ENCODE results near the gene ZNHIT2. TPM values are rescaled to one million over a fixed set of nuclear protein-coding genes. Genes with fewer than 3 reads are reported as not detected.

The ZNHIT2 gene
- total and polyA plus RNA-seq, 10 of the 15 experiments (the other 5 are each of a cell fraction or from before 2014, with no cell fraction given): 0.24 to 20.4 (median 15.5) TPM; not detected in 1

DNA sequence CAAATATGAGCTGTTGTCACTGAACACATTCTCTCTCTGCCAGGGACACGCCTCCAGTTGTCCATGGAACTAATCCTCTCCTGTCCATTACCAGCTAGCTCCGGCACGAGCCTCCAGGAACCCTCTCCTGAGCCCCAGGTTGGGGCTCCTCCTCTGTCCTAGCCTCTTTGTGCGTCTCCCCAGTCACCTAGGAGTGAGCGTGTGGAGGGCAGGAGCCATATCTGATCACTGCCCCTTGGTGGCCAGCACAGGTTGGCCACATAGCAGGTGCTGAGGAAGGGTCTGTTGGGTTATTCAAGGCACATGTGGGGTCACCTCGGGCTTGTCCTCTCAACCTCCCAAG lies 14.4 kb upstream of the ZNHIT2 start:
- Histone ChIP-seq H3K27ac (ENCODE audit: control insufficient read depth, insufficient read depth) (peak overlapping the region; percentile 99), H3K4me2 (ENCODE audit: control insufficient read depth, insufficient read depth) (peak overlapping the region; percentile 98)
- in situ Hi-C loops (cut with MboI): no loop called here

More for the DNA sequence above, 14.4 kb upstream of the ZNHIT2 start:
- ATAC-seq: no peak
- Histone ChIP-seq H3K79me2 (ENCODE audit: control insufficient read depth, insufficient read depth, low read length) (peaks cover 44% of the 10 kb centered on the region), H3K9me3 (replicated peaks; ENCODE audit: control insufficient read depth, insufficient read depth, low read length) (no peaks in the 10 kb centered on the region), H4K20me1 (ENCODE audit: control insufficient read depth, insufficient read depth) (0 out of 2 replicates have a peak, but pooled peaks cover 4% of the 10 kb centered on the region), H3K9ac (ENCODE audit: control insufficient read depth, insufficient read depth, low read length) (peak overlapping the region; percentile 96), H3K36me3 (ENCODE audit: control insufficient read depth in 2 of 2, insufficient read depth in 2 of 2, low read length in 1 of 2) (peaks cover 18 to 33% of the 10 kb centered on the region in 2 experiments), H2AFZ (ENCODE audit: control insufficient read depth, low read depth, low read length) (no peak overlapping the region), H3K27me3 (replicated peaks in 1 of 2; ENCODE audit: control insufficient read depth in 2 of 2, insufficient read depth in 2 of 2, low read length in 1 of 2) (no peaks in the 10 kb centered on the region), H3K4me3 (peak overlapping the region; percentile 99), H3K4me1 (ENCODE audit: control insufficient read depth, insufficient read depth, low read length) (peaks cover 21% of the 10 kb centered on the region)
- CTCF ChIA-PET: interaction anchor here (0.6 to 6.7 kb wide), 7 partner anchors 11 to 216 kb away, joined by 3 to 40 read pairs (median 5); partner anchors contain the start of genes CAPN1, FAU, MRPL49 and ZNHIT2
- TF ChIP-seq TARDBP (IDR thresholded peaks at IDR 0.05; ENCODE audit: borderline replicate concordance) (no peak), RBBP5 (conservative IDR thresholded peaks at IDR 0.05) (no peak), POLR2AphosphoS5 (IDR thresholded peaks at IDR 0.05; ENCODE audit: low read length) (no peak), SMARCA5 (IDR thresholded peaks at IDR 0.05) (no peak), ZZZ3 (IDR thresholded peaks at IDR 0.05; ENCODE audit: control insufficient read depth, insufficient read length, low read depth) (no peak), MXI1 (IDR thresholded peaks at IDR 0.05; ENCODE audit: low read depth, low read length) (no peak), CBX5 (IDR thresholded peaks at IDR 0.05; ENCODE audit: low read depth) (no peak), SREBF1 (IDR thresholded peaks at IDR 0.05; ENCODE audit: low read length) (no peak), WRNIP1 (IDR thresholded peaks at IDR 0.05; ENCODE audit: borderline replicate concordance, low read depth, low read length) (no peak), RAD51 (IDR thresholded peaks at IDR 0.05) (no peak)
- TF ChIP-seq, protein P1, sequence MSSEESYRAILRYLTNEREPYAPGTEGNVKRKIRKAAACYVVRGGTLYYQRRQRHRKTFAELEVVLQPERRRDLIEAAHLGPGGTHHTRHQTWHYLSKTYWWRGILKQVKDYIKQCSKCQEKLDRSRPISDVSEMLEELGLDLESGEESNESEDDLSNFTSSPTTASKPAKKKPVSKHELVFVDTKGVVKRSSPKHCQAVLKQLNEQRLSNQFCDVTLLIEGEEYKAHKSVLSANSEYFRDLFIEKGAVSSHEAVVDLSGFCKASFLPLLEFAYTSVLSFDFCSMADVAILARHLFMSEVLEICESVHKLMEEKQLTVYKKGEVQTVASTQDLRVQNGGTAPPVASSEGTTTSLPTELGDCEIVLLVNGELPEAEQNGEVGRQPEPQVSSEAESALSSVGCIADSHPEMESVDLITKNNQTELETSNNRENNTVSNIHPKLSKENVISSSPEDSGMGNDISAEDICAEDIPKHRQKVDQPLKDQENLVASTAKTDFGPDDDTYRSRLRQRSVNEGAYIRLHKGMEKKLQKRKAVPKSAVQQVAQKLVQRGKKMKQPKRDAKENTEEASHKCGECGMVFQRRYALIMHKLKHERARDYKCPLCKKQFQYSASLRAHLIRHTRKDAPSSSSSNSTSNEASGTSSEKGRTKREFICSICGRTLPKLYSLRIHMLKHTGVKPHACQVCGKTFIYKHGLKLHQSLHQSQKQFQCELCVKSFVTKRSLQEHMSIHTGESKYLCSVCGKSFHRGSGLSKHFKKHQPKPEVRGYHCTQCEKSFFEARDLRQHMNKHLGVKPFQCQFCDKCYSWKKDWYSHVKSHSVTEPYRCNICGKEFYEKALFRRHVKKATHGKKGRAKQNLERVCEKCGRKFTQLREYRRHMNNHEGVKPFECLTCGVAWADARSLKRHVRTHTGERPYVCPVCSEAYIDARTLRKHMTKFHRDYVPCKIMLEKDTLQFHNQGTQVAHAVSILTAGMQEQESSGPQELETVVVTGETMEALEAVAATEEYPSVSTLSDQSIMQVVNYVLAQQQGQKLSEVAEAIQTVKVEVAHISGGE (CRISPR knock-in tag; IDR thresholded peaks at IDR 0.05): no peak
- TF ChIP-seq, protein P2, sequence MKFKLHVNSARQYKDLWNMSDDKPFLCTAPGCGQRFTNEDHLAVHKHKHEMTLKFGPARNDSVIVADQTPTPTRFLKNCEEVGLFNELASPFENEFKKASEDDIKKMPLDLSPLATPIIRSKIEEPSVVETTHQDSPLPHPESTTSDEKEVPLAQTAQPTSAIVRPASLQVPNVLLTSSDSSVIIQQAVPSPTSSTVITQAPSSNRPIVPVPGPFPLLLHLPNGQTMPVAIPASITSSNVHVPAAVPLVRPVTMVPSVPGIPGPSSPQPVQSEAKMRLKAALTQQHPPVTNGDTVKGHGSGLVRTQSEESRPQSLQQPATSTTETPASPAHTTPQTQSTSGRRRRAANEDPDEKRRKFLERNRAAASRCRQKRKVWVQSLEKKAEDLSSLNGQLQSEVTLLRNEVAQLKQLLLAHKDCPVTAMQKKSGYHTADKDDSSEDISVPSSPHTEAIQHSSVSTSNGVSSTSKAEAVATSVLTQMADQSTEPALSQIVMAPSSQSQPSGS (IDR thresholded peaks at IDR 0.05; ENCODE audit: low read length): no peak
- SMC1A ChIA-PET (ENCODE audit: uncharacterized antibody, unreplicated experiment): interaction anchor here (1.0 to 2.3 kb wide), 4 partner anchors 10 to 198 kb away, joined by 3 to 10 read pairs (median 5); partner anchors contain the start of genes CAPN1, FAU and MRPL49
- peak; percentile 54 for FAIRE-seq
- intact Hi-C loops (cut with micrococcal nuclease; ENCODE audit: unreplicated experiment): loop anchor here (5.0 to 10.0 kb wide), 2 partner anchors 50 to 123 kb away; partner anchors contain the start of gene CAPN1
- RAD21 ChIA-PET (ENCODE audit: unreplicated experiment): interaction anchor here (1.0 to 2.4 kb wide), 6 partner anchors 10 to 50 kb away, joined by 3 to 9 read pairs (median 4); partner anchors contain the start of genes CAPN1, FAU, MRPL49 and TM7SF2
- POLR2A ChIA-PET: interaction anchor here (0.6 to 2.1 kb wide), 4 partner anchors 10 to 141 kb away, joined by 3 to 16 read pairs (median 3); partner anchors contain the start of genes FAU and MRPL49
- no peak for DNase-seq (ENCODE audit: low read depth, low spot score)
- BruUV-seq (replicated peaks): no TSS peak
- 1% methylated on average over 6 of the region's 6 CpGs for WGBS (ENCODE audit: insufficient coverage, insufficient replicate concordance, low lambda C conversion rate, missing lambda C conversion rate)

Measured in GM12878 (cell line).